GM18519 (cell line): ENCODE data around the gene GNG8.
A peak's percentile ranks its signal among the peaks of the same experiment; 100 is the strongest.

Source experiments
- ATAC-seq: cut with Tn5 transposase; IDR thresholded peaks from one replicate; pipeline ENCODE4 v1.9.1; 2021; ENCODE audit warnings: mild to moderate bottlenecking, moderate library complexity; ENCODE audit not compliant: unreplicated experiment, low FRiP score

The GNG8 gene

GRCh38 chr19:46635920-46636761 lies at the start of gene GNG8:
Gene GNG8 (minus strand): TSS chr19:46636202. CDS start chr19:46634682, 1,520 bp downstream.
- ATAC-seq: no peak

GRCh38 chr19:46685189-46685588 lies 49.2 kb upstream of the GNG8 start:
- no peak for ATAC-seq

GRCh38 chr19:46678110-46678732 lies 42.2 kb upstream of the GNG8 start:
- no peak for ATAC-seq

GRCh38 chr19:46674416-46675178 lies 38.6 kb upstream of the GNG8 start:
- ATAC-seq: no peak

GRCh38 chr19:46670813-46671212 lies 34.8 kb upstream of the GNG8 start:
- ATAC-seq: no peak

GRCh38 chr19:46668662-46669061 lies 32.7 kb upstream of the GNG8 start:
- ATAC-seq: no peak

- ATAC-seq: no peak
Observed at GRCh38 chr19:46665072-46665471, 29.1 kb upstream of the GNG8 start.

- ATAC-seq: no peak
Observed at GRCh38 chr19:46661735-46662592, 26.0 kb upstream of the GNG8 start.

GRCh38 chr19:46661020-46661731 lies 25.2 kb upstream of the GNG8 start, which contains the start of gene DACT3:
Gene DACT3 (minus strand): TSS chr19:46661182. CDS start chr19:46661064, 118 bp downstream.
- ATAC-seq: peak; percentile 86

GRCh38 chr19:46660551-46661019 lies 24.6 kb upstream of the GNG8 start:
- no peak for ATAC-seq

GRCh38 chr19:46660008-46660517 lies 24.1 kb upstream of the GNG8 start:
- ATAC-seq: no peak

GRCh38 chr19:46659151-46660007 lies 23.4 kb upstream of the GNG8 start:
- ATAC-seq: no peak

GRCh38 chr19:46656541-46656940 lies 20.5 kb upstream of the GNG8 start:
- no peak for ATAC-seq

- ATAC-seq: no peak
Observed at GRCh38 chr19:46654621-46655152, 18.7 kb upstream of the GNG8 start.

GRCh38 chr19:46650445-46650844 lies 14.4 kb upstream of the GNG8 start:
- no peak for ATAC-seq

- ATAC-seq: no peak
Observed at GRCh38 chr19:46648961-46649960, 13.3 kb upstream of the GNG8 start.
